IPS-15b (cell line): ENCODE data around the gene PLCB4.

Source experiments
- H3K27me3 ChIP-seq: one replicate; pipeline ENCODE4 v1.6.1; 2013; ENCODE audit warnings: low read length; ENCODE audit not compliant: control insufficient read depth, insufficient read depth
- H3K36me3 ChIP-seq: one replicate; pipeline ENCODE4 v1.6.1; 2013; ENCODE audit warnings: low read length; ENCODE audit not compliant: control insufficient read depth, insufficient read depth
- H3K4me1 ChIP-seq: one replicate; pipeline ENCODE4 v1.6.1; 2013; ENCODE audit warnings: mild to moderate bottlenecking, low read length; ENCODE audit not compliant: control insufficient read depth, insufficient read depth
- H3K4me3 ChIP-seq: one replicate; pipeline ENCODE4 v1.5.1; 2013; ENCODE audit warnings: low read depth, low read length
- H3K9ac ChIP-seq: one replicate; pipeline ENCODE4 v1.6.1; 2013; ENCODE audit warnings: low read depth, mild to moderate bottlenecking, low read length
- H3K9me3 ChIP-seq: one replicate; pipeline ENCODE4 v1.6.1; 2013; ENCODE audit warnings: mild to moderate bottlenecking, low read length; ENCODE audit not compliant: control insufficient read depth, insufficient read depth

Gene PLCB4

DNA sequence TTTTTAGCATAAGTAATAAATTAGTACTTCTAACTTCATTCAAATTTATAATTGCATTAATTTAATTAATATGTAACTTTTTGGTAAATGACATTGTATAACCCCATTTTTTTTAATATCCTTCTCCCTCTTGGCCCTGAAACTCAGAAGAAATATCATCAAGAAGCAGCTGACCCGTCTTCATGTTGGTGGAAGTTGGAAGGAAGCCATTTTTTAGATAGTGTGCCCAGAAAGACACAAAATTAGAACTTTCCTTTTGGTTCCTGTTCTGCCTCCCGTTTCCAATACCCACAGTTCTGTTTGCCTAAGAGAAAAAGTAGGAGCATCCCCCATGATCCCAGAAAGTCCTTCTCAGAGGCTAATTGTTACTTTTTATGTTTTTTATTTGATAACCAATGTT is 65.5 kb downstream of the PLCB4 start:
- Histone ChIP-seq H3K27me3 (no peaks in the 10 kb centered on the region), H3K4me1 (no peaks in the 10 kb centered on the region), H3K4me3 (no peak overlapping the region), H3K9me3 (no peaks in the 10 kb centered on the region), H3K9ac (no peak overlapping the region), H3K36me3 (no peaks in the 10 kb centered on the region)

DNA sequence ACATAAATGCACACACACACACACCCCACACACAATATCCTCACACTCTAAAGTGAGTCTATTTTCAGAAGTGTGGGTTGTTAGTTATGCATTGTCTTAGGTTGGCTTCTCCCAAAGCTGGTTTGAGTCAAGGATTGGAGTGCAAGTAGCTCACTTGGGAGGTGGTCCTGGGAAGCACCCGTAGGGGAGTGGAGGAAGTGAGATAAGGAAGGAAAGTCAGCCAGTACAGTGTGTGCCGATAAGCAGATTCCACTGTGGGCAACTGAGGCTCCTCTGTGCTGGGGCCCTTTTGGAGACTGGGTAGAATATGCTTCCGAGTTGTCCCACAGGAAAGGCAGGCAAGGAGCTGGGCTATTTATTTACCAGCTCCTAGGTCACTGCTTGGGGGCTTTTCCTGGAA is 67.2 kb downstream of the PLCB4 start:
- H3K9me3 ChIP-seq, result no peaks in the 10 kb centered on the region
- H3K9ac ChIP-seq, result no peak overlapping the region
- no peaks in the 10 kb centered on the region for H3K4me1 ChIP-seq
- no peaks in the 10 kb centered on the region for H3K36me3 ChIP-seq
- no peaks in the 10 kb centered on the region for H3K27me3 ChIP-seq
- no peak overlapping the region for H3K4me3 ChIP-seq

DNA sequence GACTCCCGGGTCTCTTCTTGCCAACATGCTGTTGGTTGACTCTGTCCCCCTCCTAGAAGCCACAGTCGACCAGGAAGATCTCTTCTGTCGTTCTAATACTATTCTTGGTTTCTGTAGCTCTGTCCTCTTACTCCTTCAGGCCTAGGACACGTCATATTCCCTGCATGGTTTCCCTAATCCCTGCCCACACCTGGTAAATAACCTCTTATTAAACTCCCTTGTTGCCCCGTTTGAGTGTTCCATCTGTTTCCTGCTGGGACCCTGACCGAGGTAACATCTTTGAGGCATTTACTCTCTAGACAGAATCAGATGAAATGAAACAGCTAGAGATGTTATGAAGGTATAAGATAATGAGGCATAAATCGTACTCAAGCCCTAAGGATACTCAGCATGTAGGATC is 68.1 kb downstream of the PLCB4 start:
- no peaks in the 10 kb centered on the region for H3K27me3 ChIP-seq
- H3K9me3 ChIP-seq, result no peaks in the 10 kb centered on the region
- no peaks in the 10 kb centered on the region for H3K36me3 ChIP-seq
- no peaks in the 10 kb centered on the region for H3K4me1 ChIP-seq
- H3K9ac ChIP-seq, result no peak overlapping the region
- no peak overlapping the region for H3K4me3 ChIP-seq

DNA sequence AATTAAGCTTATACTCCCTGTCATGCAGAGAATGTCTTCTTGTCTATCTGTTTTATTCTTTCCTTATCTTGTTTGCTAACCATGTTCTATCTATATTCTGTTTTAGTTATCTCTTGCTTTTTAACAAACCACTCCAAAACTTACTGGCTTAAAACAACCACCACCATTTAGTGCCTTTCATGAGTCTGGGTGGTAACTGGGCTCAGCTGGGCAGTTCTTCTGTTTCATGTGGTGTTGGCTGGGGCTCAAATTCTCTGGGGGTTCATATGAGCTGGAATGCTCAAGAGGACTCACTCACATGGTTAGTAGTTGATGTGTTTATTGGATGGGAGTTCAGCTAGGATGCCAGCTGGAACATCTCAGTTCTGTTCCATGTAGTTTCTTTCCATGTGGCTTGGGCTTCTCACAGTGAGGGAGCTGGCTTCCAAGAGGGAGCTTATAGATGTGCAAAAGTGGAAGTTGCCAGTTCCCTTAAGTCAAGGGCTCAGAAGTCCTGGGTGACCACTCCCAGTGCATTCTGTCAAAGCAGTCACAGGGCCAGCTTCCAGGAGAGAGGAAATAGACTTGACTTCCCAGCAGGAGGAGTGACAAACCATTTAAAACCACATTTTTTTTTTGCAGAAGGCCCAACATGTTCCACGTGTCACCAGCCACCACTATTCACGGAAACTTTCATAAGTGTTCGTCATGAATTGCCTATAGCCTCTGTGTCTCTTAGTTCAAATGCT is 70.4 kb downstream of the PLCB4 start:
- Histone ChIP-seq H3K36me3 (no peaks in the 10 kb centered on the region), H3K4me1 (no peaks in the 10 kb centered on the region), H3K27me3 (no peaks in the 10 kb centered on the region), H3K9me3 (no peaks in the 10 kb centered on the region), H3K9ac (no peak overlapping the region), H3K4me3 (no peak overlapping the region)

DNA sequence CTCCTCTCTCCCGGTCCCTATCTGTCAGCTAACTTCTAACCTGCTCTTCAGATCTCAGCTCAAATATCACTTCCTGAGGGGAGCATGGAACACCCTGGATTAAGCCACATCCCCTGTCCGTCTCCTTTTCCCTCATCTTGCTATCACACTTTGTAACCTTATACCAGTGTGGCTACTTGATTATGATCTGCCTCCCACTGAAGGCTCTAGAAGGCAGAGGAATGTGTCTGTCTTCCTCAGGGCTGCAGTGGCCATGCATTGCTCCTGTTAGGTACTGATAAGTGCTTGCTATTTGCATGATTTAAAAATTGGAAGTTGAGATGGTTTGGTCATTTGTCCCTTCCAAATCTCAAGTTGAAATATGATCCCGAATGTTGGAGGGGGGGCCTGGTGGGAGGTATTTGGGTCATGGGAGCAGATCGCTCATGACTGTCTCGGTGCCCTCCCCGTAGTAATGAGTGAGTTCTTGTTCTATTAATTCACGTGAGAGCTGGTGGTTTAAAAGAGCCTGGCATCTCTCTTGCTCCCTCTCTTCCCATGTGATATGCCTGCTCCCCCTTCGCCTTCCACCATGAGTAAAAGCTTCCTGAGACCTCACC is 71.4 kb downstream of the PLCB4 start:
- no peaks in the 10 kb centered on the region for H3K9me3 ChIP-seq
- no peak overlapping the region for H3K9ac ChIP-seq
- H3K4me1 ChIP-seq, result no peaks in the 10 kb centered on the region
- no peak overlapping the region for H3K4me3 ChIP-seq
- no peaks in the 10 kb centered on the region for H3K36me3 ChIP-seq
- no peaks in the 10 kb centered on the region for H3K27me3 ChIP-seq

DNA sequence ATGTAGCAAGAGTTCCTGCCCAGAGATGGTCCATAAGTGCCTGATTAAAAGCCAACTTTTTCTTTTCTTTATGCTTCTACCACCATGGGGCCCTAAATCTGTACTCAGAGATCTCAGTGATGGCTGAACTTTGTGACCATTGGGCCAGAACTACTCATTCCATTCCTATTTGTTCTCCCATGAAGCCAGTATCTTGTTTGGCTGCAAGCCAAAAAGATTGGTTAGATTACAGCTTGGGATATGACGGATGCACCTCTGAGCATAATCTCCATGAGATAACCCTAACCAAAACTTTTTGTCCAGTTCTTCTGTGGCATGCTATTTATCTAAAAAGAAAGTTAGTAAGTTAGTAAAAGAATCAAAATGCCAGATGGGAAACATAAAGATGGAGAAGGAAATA is 72.2 kb downstream of the PLCB4 start:
- Histone ChIP-seq H3K9ac (no peak overlapping the region), H3K9me3 (no peaks in the 10 kb centered on the region), H3K36me3 (no peaks in the 10 kb centered on the region), H3K27me3 (no peaks in the 10 kb centered on the region), H3K4me3 (no peak overlapping the region), H3K4me1 (no peaks in the 10 kb centered on the region)

DNA sequence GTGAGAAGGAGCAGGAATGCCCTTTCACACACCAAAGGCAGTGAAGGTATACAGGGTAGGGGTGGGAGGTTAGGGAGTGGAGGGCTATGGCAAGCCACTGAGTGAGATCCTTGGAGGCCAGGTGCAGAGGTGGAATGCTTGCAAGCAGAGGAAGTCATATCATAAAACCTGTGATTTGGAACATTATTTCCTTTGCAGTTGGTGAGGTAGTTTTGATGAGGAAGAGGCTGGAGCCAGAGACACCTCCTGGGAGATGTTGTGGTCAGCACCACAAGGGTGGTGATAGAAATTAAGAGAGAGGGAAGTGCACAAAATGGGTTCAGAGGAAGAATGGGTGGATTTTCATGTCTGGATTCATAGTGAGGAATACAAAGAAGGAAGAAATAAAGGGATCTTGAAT is 73.0 kb downstream of the PLCB4 start:
- no peak overlapping the region for H3K9ac ChIP-seq
- no peaks in the 10 kb centered on the region for H3K9me3 ChIP-seq
- H3K36me3 ChIP-seq, result no peaks in the 10 kb centered on the region
- H3K27me3 ChIP-seq, result no peaks in the 10 kb centered on the region
- H3K4me3 ChIP-seq, result no peak overlapping the region
- H3K4me1 ChIP-seq, result no peaks in the 10 kb centered on the region

DNA sequence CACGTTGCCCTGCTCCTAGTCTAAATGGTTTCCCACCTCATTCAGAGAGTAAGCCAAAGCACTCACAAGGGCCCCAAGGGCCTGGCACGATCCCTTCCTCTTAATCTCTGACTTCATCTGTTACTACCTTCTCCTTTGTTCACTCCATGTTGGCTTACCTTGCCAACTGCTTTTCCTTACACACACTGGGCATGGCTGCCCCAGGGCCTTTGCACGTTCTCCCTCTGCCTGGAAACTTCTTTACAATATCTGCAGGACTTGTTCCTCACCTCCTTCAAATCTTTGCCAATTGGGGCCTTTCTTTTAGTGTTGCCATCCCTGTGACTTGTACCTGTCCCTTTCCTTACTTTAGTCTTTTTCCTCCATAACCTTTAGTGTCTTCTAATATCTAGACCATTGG is 73.9 kb downstream of the PLCB4 start:
- H3K9ac ChIP-seq, result no peak overlapping the region
- no peaks in the 10 kb centered on the region for H3K36me3 ChIP-seq
- H3K4me3 ChIP-seq, result no peak overlapping the region
- H3K9me3 ChIP-seq, result no peaks in the 10 kb centered on the region
- no peaks in the 10 kb centered on the region for H3K4me1 ChIP-seq
- H3K27me3 ChIP-seq, result no peaks in the 10 kb centered on the region

DNA sequence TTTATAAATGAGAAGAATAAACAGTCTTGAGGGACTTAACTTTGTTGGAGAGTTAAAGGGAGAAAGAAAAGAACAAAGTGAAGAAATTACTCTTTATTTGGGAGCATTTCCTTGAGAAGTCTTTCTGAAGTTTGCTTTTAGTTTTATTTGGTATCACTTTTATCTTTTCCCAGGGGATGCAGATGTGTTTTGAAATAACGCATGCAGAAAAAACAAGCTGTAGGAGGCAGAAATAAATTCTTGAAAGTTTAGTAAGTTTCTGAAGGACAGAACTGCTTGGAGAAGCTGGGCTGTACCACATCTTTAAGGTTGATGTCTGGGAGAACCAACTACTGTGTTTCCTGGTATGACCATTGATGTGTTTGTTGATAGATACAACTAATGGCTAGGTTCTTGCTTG is 75.0 kb downstream of the PLCB4 start:
- Histone ChIP-seq H3K9ac (no peak overlapping the region), H3K4me1 (no peaks in the 10 kb centered on the region), H3K4me3 (no peak overlapping the region), H3K27me3 (no peaks in the 10 kb centered on the region), H3K36me3 (no peaks in the 10 kb centered on the region), H3K9me3 (no peaks in the 10 kb centered on the region)

DNA sequence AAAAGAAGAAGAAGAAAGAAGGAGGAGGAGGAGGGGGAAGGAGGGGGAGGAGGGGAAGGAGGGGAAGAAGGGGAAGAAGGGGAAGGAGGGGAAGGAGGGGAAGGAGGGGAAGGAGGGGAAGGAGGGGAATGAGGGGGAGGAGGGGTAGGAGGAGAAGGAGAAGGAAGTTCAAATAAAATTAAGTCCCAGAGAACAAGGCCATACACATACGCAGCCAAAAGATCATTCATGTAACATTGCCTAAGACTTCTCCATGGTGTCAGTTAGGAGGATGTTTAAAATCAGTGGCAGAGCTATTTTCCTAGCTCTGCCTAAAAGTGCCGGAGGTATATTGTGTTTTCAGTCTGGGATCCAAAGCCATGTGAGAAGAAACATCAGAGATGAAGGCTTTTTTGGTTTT is 75.8 kb downstream of the PLCB4 start:
- H3K4me1 ChIP-seq, result no peaks in the 10 kb centered on the region

DNA sequence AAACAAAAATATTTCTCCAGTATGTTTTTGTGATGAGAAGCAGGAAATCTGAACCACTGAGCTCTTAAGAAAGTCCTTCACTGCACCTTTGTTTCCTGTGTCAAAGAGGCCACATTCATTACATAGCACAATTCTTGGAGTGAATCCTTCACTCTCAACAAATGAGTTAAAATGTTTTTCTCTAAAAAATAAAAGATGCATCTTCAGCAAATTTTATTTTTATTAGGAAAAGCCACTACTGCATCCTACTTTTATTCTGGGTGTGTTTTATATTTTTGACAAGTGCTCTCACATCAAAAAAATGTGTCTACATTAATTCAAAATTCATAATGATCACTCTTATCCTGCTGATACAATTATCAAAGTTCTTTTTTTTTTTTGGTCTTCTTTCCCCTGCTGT is 76.3 kb downstream of the PLCB4 start:
- no peak overlapping the region for H3K4me3 ChIP-seq
- no peaks in the 10 kb centered on the region for H3K27me3 ChIP-seq
- no peaks in the 10 kb centered on the region for H3K9me3 ChIP-seq
- no peaks in the 10 kb centered on the region for H3K36me3 ChIP-seq
- no peaks in the 10 kb centered on the region for H3K4me1 ChIP-seq
- no peak overlapping the region for H3K9ac ChIP-seq

More for the DNA sequence above, 75.8 kb downstream of the PLCB4 start:
- H3K36me3 ChIP-seq, result no peaks in the 10 kb centered on the region
- H3K4me3 ChIP-seq, result no peak overlapping the region
- no peaks in the 10 kb centered on the region for H3K27me3 ChIP-seq
- no peak overlapping the region for H3K9ac ChIP-seq
- H3K9me3 ChIP-seq, result no peaks in the 10 kb centered on the region

DNA sequence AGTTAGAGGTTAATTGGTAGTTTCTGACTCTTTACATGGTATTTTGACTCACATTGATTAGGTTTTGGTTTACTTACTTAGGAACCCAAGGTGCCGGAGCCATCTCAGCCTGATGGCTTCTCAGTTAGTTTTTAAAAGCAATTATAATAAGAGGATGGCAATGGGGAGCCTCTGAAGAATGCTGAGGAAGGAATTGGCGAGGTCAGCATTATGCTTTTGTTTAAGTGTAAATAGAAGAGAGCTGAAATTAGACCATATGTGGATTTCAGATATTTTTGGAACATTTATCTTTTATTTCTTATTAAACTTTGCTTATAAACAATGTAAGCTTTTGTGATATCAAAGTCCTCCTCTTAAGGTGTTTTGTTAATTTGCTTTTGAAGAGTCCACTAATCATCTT is 77.8 kb downstream of the PLCB4 start:
- Histone ChIP-seq H3K4me1 (no peaks in the 10 kb centered on the region), H3K27me3 (no peaks in the 10 kb centered on the region)

More for the DNA sequence above, 77.8 kb downstream of the PLCB4 start:
- no peak overlapping the region for H3K4me3 ChIP-seq
- H3K9ac ChIP-seq, result no peak overlapping the region
- no peaks in the 10 kb centered on the region for H3K9me3 ChIP-seq
- no peaks in the 10 kb centered on the region for H3K36me3 ChIP-seq
